Endothelial cell (in vitro differentiated cells): ENCODE measurements around the gene CUX1. TPM values are rescaled to one million over a fixed set of nuclear protein-coding genes. Genes with fewer than 3 reads are reported as not detected.

Experiments
- DNase-seq: peaks from one replicate; pipeline ENCODE4 v3.0.0; 2021; ENCODE audit warnings: low spot score
- H3K27ac Mint-ChIP-seq: one replicate; pipeline ENCODE4 v1.8.0; 2021; ENCODE audit warnings: mixed read lengths, inconsistent platforms; ENCODE audit not compliant: unreplicated experiment
- H3K27me3 Mint-ChIP-seq: one replicate; pipeline ENCODE4 v1.8.0; 2021; ENCODE audit warnings: mild to moderate bottlenecking, moderate library complexity, mixed read lengths, inconsistent platforms; ENCODE audit not compliant: unreplicated experiment
- H3K36me3 Mint-ChIP-seq: one replicate; pipeline ENCODE4 v1.8.0; 2021; ENCODE audit warnings: mild to moderate bottlenecking, low read depth, mixed read lengths, inconsistent platforms; ENCODE audit not compliant: unreplicated experiment
- H3K4me1 Mint-ChIP-seq: one replicate; pipeline ENCODE4 v1.8.0; 2021; ENCODE audit warnings: mild to moderate bottlenecking, mixed read lengths, inconsistent platforms; ENCODE audit not compliant: unreplicated experiment
- H3K4me3 Mint-ChIP-seq: one replicate; pipeline ENCODE4 v1.8.0; 2021; ENCODE audit warnings: mild to moderate bottlenecking, mixed read lengths, inconsistent platforms; ENCODE audit not compliant: unreplicated experiment
- H3K9me3 Mint-ChIP-seq: one replicate; pipeline ENCODE4 v1.8.0; 2021; ENCODE audit warnings: mixed read lengths, inconsistent platforms; ENCODE audit not compliant: unreplicated experiment
- total RNA-seq: library from RNA; stranded (reverse); fragmentation: NEBNext Ultra II Directional; extraction: Animal tissue kit (Norgen Biotek cat#: 25700); gene quantifications from one replicate; pipeline ENCODE4 v1.2.1, GENCODE V29; 2021; ENCODE audit not compliant: unreplicated experiment
- TF ChIP-seq, protein P1 (sequence below): fragments of 200-600 bp; sonication (generic); IDR thresholded peaks from one replicate; pipeline ENCODE4 v1.5.0; 2021; ENCODE audit warnings: antibody characterized with exemption; ENCODE audit not compliant: unreplicated experiment

CUX1 gene
- total RNA-seq, 1 donor from 2014 or later = 43.7 TPM

- TF ChIP-seq, protein P1, sequence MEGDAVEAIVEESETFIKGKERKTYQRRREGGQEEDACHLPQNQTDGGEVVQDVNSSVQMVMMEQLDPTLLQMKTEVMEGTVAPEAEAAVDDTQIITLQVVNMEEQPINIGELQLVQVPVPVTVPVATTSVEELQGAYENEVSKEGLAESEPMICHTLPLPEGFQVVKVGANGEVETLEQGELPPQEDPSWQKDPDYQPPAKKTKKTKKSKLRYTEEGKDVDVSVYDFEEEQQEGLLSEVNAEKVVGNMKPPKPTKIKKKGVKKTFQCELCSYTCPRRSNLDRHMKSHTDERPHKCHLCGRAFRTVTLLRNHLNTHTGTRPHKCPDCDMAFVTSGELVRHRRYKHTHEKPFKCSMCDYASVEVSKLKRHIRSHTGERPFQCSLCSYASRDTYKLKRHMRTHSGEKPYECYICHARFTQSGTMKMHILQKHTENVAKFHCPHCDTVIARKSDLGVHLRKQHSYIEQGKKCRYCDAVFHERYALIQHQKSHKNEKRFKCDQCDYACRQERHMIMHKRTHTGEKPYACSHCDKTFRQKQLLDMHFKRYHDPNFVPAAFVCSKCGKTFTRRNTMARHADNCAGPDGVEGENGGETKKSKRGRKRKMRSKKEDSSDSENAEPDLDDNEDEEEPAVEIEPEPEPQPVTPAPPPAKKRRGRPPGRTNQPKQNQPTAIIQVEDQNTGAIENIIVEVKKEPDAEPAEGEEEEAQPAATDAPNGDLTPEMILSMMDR = no peak
- Mint-ChIP-seq H3K27ac (no peak overlapping the region), H3K4me3 (no peak overlapping the region), H3K36me3 (peaks cover 19% of the 10 kb centered on the region), H3K9me3 (no peaks in the 10 kb centered on the region), H3K4me1 (peaks cover 11% of the 10 kb centered on the region), H3K27me3 (peaks cover 3% of the 10 kb centered on the region)
- DNase-seq = no peak
Measured at GRCh38 chr7:102196028-102196427, 378.6 kb downstream of the CUX1 start.

GRCh38 chr7:102197161-102197560 is 379.7 kb downstream of the CUX1 start:
- Mint-ChIP-seq H3K9me3 (no peaks in the 10 kb centered on the region), H3K27ac (no peak overlapping the region), H3K4me1 (peaks cover 4% of the 10 kb centered on the region), H3K27me3 (peaks cover 3% of the 10 kb centered on the region), H3K36me3 (peaks cover 17% of the 10 kb centered on the region), H3K4me3 (no peak overlapping the region)
- TF ChIP-seq, protein P1 = no peak
- no peak for DNase-seq

GRCh38 chr7:102197599-102197998 is 380.2 kb downstream of the CUX1 start:
- Mint-ChIP-seq H3K27ac (no peak overlapping the region), H3K4me3 (no peak overlapping the region), H3K9me3 (no peaks in the 10 kb centered on the region), H3K36me3 (peaks cover 17% of the 10 kb centered on the region), H3K4me1 (peaks cover 4% of the 10 kb centered on the region), H3K27me3 (peaks cover 3% of the 10 kb centered on the region)
- TF ChIP-seq, protein P1 = no peak
- DNase-seq = no peak

GRCh38 chr7:102198417-102198956 is 381.1 kb downstream of the CUX1 start:
- peaks cover 20% of the 10 kb centered on the region for H3K36me3 Mint-ChIP-seq
- peaks cover 3% of the 10 kb centered on the region for H3K27me3 Mint-ChIP-seq
- H3K9me3 Mint-ChIP-seq = no peaks in the 10 kb centered on the region
- peak overlapping the region; percentile 42 for H3K27ac Mint-ChIP-seq
- DNase-seq = no peak
- H3K4me1 Mint-ChIP-seq = peaks cover 4% of the 10 kb centered on the region
- TF ChIP-seq, protein P1 = no peak
- H3K4me3 Mint-ChIP-seq = no peak overlapping the region

DNA sequence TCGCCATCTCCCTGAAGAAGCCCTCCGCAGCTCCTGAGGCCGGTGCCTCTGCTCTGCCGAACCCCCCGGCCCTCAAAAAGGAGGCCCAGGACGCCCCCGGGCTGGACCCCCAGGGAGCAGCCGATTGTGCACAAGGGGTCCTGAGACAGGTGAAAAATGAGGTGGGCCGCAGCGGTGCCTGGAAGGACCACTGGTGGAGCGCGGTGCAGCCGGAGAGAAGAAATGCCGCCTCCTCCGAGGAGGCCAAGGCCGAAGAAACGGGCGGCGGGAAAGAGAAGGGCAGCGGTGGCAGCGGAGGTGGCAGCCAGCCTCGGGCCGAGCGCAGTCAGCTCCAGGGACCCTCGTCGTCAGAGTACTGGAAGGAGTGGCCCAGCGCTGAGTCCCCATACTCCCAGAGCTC is 384.1 kb downstream of the CUX1 start:
- Mint-ChIP-seq H3K4me3 (no peak overlapping the region), H3K4me1 (peaks cover 4% of the 10 kb centered on the region), H3K9me3 (no peaks in the 10 kb centered on the region), H3K27me3 (peaks cover 3% of the 10 kb centered on the region), H3K36me3 (peaks cover 30% of the 10 kb centered on the region), H3K27ac (no peak overlapping the region)
- TF ChIP-seq, protein P1 = no peak
- no peak for DNase-seq
